Heart left ventricle (tissue), 13 donors: ENCODE measurements around the gene CCNQ.

Experiments
- CTCF ChIP-seq, 12 donors: fragments of 200-600 bp; sonication (generic) in 4 of 12; IDR thresholded peaks; one replicate each; pipeline versions ENCODE4 v1.5.0 to v1.8.0; 2018 to 2022; ENCODE audit warnings: antibody characterized with exemption in 12 of 12, mild to moderate bottlenecking in 5 of 12
- POLR2A ChIP-seq, 2 donors: fragments of 450-650 bp; IDR thresholded peaks; one replicate each; pipeline ENCODE4 v1.6.1; 2017; ENCODE audit warnings: antibody characterized with exemption in 2 of 2, mild to moderate bottlenecking in 2 of 2, moderate library complexity in 2 of 2
- donor health status: ischemic (EF 13 %, LVEDD 7.1; RV severe dilation, severe dysfunction).
- donor health status: DM: no; HTN: yes; CAD: no.
- donor health status: DM: no; HTN: no; CAD: no.
- donor health status: ischemic (EF 25% LVEDD 6.9; RV normal size, moderate dysfunction).
- donor health status: ischemic (EF 25% LVEDD 5.7; RV mildly dilated, moderate dysfunction).
- donor health status: ischemic (EF 35%, LVEDD 5.7; RV mildly dilated, moderate dysfunction).
- donor health status: nonischemic (EF 11% LVEDD 7.7; RV severe dilation, severe dysfunction).
- donor health status: DM: yes; HTN: yes; CAD: no.
- donor health status: PGD.
- donor health status: ischemic (EF 29% LVEDD 5.4; RV normal size, mild dysfunction).
- donor health status: nonischemic (EF 23%, LVEDD 6.1; RV moderate dilation, normal function).

GRCh38 chrX:153595387-153595786, 3.6 kb downstream of the CCNQ start:
- TF ChIP-seq CTCF (IDR thresholded peaks at IDR 0.05) (no peak), POLR2A (IDR thresholded peaks at IDR 0.05) (no peak)
